ENCODE measurements around the gene GBA2.

GBA2 gene

DNA sequence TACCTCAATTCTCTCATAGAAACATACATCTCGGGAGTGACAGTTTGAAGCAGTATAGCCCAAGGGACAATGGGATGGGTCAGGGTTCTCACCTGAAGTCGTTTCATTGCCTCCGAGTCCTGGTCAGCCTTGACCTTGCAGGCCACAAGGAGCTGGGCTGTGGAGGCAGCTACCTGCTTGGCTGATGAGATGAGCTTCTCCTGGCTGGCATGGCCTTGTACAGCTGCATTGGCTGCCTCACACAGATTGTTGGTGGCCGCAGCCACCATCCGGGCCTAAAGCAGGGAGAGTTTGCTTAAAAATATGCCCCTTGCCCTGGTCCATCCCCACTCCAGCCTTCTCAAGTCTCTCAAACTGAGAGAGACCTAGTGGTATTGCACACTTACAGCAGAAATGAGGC, 50.8 kb downstream of the GBA2 start:
- in situ Hi-C loops (cut with MboI; ENCODE audit: low sequenced_read_pairs): no loop called here

GRCh38 chr9:35697486-35697885, 51.5 kb downstream of the GBA2 start:
- in situ Hi-C loops (cut with MboI; ENCODE audit: low sequenced_read_pairs): no loop called here

DNA sequence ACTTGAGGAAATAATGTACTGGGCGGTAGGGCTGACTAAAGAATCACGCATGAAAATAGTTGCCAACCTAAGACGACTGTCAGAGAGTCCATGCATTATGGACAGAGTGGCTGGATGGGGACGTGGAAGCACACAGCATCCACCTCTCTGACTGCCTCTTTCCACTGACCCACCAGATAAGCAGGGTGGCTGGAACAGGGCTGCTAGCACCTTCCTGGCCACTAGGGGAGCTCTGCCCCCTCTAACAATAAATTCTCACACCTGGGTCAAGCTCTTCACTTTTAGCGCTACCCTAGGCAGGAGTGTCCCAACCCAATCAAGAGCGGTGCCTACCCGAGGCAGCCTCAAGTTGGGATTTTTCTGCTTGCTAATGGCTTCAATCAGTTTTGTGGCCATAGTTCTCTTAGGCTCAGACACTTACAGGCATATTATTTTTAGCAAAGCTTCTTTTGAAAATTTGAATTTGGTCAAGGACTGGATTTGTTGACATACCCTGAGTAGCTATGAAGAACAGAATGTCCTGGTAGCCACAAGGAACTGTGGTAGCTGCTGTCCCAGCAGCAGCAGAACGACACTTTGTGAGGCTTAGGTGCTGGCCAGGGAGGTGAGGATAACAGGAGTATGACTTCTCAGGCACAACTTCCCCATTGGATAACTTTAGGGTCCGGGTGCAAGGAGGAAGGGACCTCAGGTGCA, 52.4 kb downstream of the GBA2 start:
- in situ Hi-C loops (cut with MboI; ENCODE audit: low sequenced_read_pairs): no loop called here

- in situ Hi-C loops (cut with MboI; ENCODE audit: low sequenced_read_pairs): no loop called here
These were observed 53.1 kb downstream of the GBA2 start for GRCh38 chr9:35695943-35696401.

DNA sequence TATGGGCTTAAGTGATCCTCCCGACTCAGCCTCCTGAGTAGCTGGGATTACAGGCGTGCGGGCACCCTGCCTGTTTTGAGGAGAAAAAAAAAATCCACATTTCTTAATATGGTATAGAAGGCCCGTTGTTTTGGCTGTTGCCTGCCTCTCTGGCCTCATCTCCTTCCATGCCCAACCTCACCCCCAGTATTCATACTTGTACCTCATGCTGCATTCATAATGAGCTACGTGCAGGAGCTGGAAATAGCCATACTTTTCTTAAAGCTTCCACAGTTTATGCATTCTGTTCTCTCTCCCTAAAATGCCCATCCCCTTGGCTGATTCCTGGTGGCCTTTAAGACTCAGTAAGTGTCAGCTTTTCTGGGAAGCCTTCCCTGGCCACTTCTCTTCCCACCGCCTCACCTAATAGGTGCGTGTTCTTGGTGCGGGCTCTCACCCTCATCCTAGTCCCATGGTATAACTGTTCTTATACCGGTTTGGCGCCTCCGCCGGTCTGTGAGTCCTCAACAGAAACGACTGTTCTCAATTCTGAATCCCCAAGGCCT, 57.2 kb downstream of the GBA2 start:
- in situ Hi-C loops (cut with MboI; ENCODE audit: low sequenced_read_pairs): no loop called here

DNA sequence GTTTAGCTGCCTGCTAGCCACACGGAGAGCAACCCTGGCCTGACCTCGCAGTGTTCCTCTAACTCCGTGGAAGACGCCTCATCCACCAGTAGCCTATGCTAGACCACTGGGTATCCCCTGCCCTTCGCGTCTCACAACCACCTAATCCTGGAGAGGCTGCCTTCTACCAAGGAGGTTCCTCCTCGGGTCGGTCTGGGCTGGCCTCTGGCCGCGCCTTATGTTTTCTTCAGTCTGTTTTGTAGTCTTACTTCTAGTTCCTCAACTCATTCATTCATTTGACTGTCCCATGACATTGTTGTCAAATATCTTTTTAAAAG, 57.7 kb downstream of the GBA2 start:
- in situ Hi-C loops (cut with MboI; ENCODE audit: low sequenced_read_pairs): no loop called here

DNA sequence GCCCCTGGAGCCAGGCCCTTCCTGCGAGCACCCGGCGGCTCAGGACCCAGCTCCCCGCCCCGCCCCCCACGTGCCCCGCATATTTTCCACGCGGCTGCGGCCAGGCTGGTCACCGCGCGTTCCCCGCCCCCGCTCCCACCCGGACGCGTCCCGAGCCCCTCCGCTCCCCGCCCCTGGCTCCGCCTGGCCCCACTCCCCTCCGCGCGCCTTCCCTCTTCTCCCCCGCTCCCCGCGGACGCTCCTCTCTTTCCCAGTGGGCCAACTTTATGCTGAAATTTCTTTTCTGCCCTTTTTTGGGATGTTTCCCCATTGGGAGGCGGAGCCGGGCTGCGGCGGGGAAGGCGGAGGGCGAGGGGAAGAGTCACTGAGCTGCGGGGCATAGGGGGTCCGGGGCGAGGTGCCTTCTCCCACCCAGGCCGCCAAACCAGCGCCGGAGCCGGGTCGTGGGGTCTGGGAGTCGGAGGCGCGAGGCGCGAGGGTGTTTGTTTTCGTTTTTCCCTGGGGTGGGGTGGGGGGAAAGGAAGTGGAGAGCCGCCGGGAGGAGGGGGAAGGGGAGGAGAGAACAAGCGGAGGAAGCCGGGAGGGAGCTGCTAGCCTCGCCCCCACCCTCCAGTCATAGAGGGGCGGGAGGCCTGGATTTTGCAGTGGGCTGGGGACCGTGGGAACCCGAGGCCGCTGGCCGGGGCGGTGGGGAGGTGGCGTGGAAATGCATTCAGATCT, 58.3 kb downstream of the GBA2 start:
- in situ Hi-C loops (cut with MboI; ENCODE audit: low sequenced_read_pairs): no loop called here

DNA sequence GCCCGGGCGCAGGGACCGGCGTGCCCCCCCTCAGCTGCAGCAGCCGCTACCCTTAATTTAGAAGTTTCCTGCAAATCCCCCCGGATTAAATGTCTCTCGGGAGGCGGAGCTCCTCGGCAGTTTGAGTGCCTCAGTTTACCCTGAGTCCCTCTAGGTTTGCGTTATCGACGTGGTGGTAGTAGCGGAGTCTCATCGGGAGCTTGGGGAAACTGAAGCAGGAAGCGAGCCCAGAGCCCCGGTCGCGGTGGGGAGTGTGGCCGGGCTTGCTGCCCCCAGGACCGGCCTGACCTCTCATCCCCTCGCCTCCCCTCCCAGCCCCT, 58.8 kb downstream of the GBA2 start:
- in situ Hi-C loops (cut with MboI; ENCODE audit: low sequenced_read_pairs): no loop called here

DNA sequence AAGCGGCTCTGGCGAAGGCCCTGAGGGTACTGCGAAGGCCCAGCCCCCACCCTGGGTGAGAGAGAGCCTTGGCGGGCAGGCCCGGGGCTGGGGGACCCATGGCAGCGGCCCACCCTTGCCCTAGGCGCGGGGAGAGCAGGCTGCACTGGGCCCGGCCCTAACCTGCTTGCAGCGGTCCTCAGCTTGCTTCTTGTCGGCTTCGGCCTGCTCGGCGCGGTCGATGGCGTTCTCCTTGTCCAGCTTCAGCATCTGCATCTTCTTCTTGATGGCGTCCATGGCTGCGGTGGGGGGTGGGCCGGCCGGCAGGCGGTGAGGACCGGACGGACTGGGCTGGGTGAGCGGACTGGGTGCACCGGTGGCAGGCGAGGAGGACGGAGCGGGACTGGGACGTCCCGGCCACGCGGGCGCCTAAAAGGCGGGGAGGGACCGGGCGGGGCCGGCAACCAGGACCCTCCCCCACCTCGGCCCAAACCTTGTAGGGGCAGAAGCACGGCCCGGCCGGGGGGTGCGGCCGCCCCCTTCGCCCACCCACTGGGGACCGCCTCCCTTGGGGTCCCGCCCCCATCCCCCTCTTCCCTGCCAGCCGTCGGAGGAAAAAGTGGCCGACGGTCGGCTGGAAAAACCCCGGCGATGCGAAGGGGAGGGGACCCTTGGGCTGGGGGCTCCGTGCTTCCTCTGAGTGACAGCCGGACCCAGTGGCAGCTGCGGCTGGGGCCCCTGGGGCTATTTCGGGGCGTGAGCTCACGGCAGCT, 59.3 kb downstream of the GBA2 start, which contains the start of gene TPM2:
Gene TPM2, minus strand, starts transcription at position 384 of the 752 bp plus-strand sequence. Its CDS starts 108 bp downstream, at position 276.
- in situ Hi-C loops (cut with MboI; ENCODE audit: low sequenced_read_pairs): no loop called here

DNA sequence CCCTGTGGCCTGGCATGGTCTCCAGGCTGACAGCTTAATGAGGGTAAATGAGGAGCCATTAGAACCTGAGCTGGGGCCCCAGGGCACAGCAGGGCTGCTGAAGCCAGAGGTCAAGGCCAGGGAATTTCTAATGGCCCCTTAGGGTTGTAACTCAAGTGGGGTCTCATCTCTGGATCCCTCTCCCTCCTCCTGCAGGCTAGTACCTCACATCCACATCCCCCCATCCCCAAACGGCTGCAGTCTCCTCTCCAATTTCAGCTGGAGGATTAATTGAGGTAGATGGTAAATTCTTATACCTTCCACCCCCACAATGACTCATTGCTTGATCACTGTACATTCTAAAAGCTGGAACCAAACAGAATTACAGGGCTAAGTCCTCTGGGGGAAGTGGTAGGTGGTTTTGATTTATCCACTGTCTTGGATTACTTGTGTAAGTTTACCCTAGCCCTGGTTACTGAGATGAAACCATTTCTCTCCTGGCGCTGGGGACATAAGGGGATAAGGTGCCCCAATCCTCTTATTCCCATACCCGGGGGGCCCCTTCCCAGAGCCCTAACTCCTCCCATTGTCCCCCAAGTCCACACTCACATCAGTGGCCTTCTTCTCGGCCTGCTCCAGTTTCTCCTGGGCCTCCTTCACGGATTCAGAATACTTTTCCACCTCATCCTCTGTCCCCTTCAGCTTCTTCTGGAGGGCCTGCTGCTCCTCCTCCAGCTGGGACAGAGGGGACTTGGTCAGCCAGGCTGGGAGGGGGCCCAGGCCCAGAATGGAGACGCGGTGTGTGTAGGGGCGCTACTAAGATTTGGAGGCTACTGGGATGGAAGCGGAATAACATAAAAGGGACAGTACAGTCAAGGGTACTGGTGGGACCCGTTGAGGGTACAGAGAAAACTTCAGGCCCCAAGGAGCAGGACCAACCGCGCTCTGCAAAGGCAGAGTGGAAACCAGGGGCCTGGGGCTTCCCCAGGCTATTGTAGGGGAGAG, 60.2 kb downstream of the GBA2 start:
- in situ Hi-C loops (cut with MboI; ENCODE audit: low sequenced_read_pairs): no loop called here

GRCh38 chr9:35687972-35688557, 61.0 kb downstream of the GBA2 start:
- in situ Hi-C loops (cut with MboI; ENCODE audit: low sequenced_read_pairs): no loop called here

DNA sequence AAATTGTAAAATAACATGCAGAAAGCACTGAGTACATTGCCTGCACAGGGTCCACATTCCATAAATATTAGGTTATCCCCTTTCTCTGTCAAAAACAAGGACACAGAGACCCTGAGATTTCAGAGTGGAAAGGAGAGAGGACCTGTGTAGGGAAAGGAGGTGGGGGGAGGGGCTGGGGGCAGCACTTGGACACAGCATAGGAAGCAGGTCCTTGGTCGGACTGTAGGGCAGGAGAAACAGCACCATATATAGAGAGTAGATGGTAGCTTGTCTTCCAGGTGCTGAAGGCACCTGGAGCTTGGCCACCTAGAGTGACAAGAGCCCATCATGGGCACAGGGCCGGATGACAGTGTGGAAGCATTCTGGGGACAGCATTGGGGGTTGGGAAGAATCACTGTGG, 61.7 kb downstream of the GBA2 start:
- in situ Hi-C loops (cut with MboI; ENCODE audit: low sequenced_read_pairs): no loop called here

All from HL-60/S4 treated with retinoic acid at 250 ng/mL for 4 days and 3 days (cell line).